IPS-15b (cell line): ENCODE results near the gene CD55.

Source experiments
- H3K27me3 ChIP-seq: one replicate; pipeline ENCODE4 v1.6.1; 2013; ENCODE audit warnings: low read length; ENCODE audit not compliant: control insufficient read depth, insufficient read depth
- H3K36me3 ChIP-seq: one replicate; pipeline ENCODE4 v1.6.1; 2013; ENCODE audit warnings: low read length; ENCODE audit not compliant: control insufficient read depth, insufficient read depth
- H3K4me1 ChIP-seq: one replicate; pipeline ENCODE4 v1.6.1; 2013; ENCODE audit warnings: mild to moderate bottlenecking, low read length; ENCODE audit not compliant: control insufficient read depth, insufficient read depth
- H3K4me3 ChIP-seq: one replicate; pipeline ENCODE4 v1.5.1; 2013; ENCODE audit warnings: low read depth, low read length
- H3K9ac ChIP-seq: one replicate; pipeline ENCODE4 v1.6.1; 2013; ENCODE audit warnings: low read depth, mild to moderate bottlenecking, low read length
- H3K9me3 ChIP-seq: one replicate; pipeline ENCODE4 v1.6.1; 2013; ENCODE audit warnings: mild to moderate bottlenecking, low read length; ENCODE audit not compliant: control insufficient read depth, insufficient read depth

The CD55 gene

GRCh38 chr1:207321079-207321789 lies at the start of gene CD55:
CD55 (plus strand) TSS chr1:207321678; CDS start chr1:207321766, 88 bp downstream.
- H3K4me3 ChIP-seq: peak within 1 kb of the TSS; percentile 82
- H3K9me3 ChIP-seq: no peaks in the 10 kb centered on the region
- H3K4me1 ChIP-seq: no peaks in the 10 kb centered on the region
- H3K27me3 ChIP-seq: no peaks in the 10 kb centered on the region
- H3K36me3 ChIP-seq: peaks cover 4% of the 10 kb centered on the region
- H3K9ac ChIP-seq: peak within 1 kb of the TSS; percentile 87

GRCh38 chr1:207274882-207275281 lies 46.6 kb upstream of the CD55 start:
- Histone ChIP-seq H3K36me3 (no peaks in the 10 kb centered on the region), H3K9ac (no peak overlapping the region), H3K4me1 (no peaks in the 10 kb centered on the region), H3K4me3 (no peak overlapping the region), H3K9me3 (no peaks in the 10 kb centered on the region), H3K27me3 (no peaks in the 10 kb centered on the region)

GRCh38 chr1:207276465-207276864 lies 45.0 kb upstream of the CD55 start:
- H3K27me3 ChIP-seq: no peaks in the 10 kb centered on the region
- no peaks in the 10 kb centered on the region for H3K9me3 ChIP-seq
- H3K36me3 ChIP-seq: no peaks in the 10 kb centered on the region
- no peak overlapping the region for H3K4me3 ChIP-seq
- H3K4me1 ChIP-seq: no peaks in the 10 kb centered on the region
- no peak overlapping the region for H3K9ac ChIP-seq

GRCh38 chr1:207277241-207277640 lies 44.2 kb upstream of the CD55 start:
- H3K36me3 ChIP-seq: no peaks in the 10 kb centered on the region
- H3K9me3 ChIP-seq: no peaks in the 10 kb centered on the region
- H3K9ac ChIP-seq: no peak overlapping the region
- no peaks in the 10 kb centered on the region for H3K27me3 ChIP-seq
- no peak overlapping the region for H3K4me3 ChIP-seq
- H3K4me1 ChIP-seq: no peaks in the 10 kb centered on the region

GRCh38 chr1:207279652-207280051 lies 41.8 kb upstream of the CD55 start:
- Histone ChIP-seq H3K4me1 (peaks cover 3% of the 10 kb centered on the region), H3K36me3 (no peaks in the 10 kb centered on the region), H3K27me3 (no peaks in the 10 kb centered on the region), H3K9me3 (no peaks in the 10 kb centered on the region), H3K4me3 (no peak overlapping the region), H3K9ac (no peak overlapping the region)

- Histone ChIP-seq H3K27me3 (no peaks in the 10 kb centered on the region), H3K9ac (no peak overlapping the region), H3K4me3 (no peak overlapping the region), H3K36me3 (no peaks in the 10 kb centered on the region), H3K9me3 (no peaks in the 10 kb centered on the region), H3K4me1 (peaks cover 3% of the 10 kb centered on the region)
Measured at GRCh38 chr1:207280706-207281105, 40.8 kb upstream of the CD55 start.

- Histone ChIP-seq H3K9ac (no peak overlapping the region), H3K36me3 (no peaks in the 10 kb centered on the region), H3K9me3 (no peaks in the 10 kb centered on the region), H3K4me1 (peaks cover 12% of the 10 kb centered on the region), H3K27me3 (no peaks in the 10 kb centered on the region), H3K4me3 (no peak overlapping the region)
Measured at GRCh38 chr1:207282058-207282457, 39.4 kb upstream of the CD55 start.

- Histone ChIP-seq H3K9ac (no peak overlapping the region), H3K4me3 (no peak overlapping the region), H3K27me3 (no peaks in the 10 kb centered on the region)
Measured at GRCh38 chr1:207282496-207283380, 38.7 kb upstream of the CD55 start.

GRCh38 chr1:207283421-207283820 lies 38.1 kb upstream of the CD55 start:
- no peak overlapping the region for H3K9ac ChIP-seq

More at GRCh38 chr1:207282496-207283380, 38.7 kb upstream of the CD55 start:
- Histone ChIP-seq H3K36me3 (no peaks in the 10 kb centered on the region), H3K9me3 (no peaks in the 10 kb centered on the region), H3K4me1 (peaks cover 18% of the 10 kb centered on the region)

GRCh38 chr1:207284209-207284897 lies 37.1 kb upstream of the CD55 start:
- Histone ChIP-seq H3K4me3 (no peak overlapping the region), H3K9me3 (no peaks in the 10 kb centered on the region), H3K4me1 (peaks cover 24% of the 10 kb centered on the region), H3K27me3 (no peaks in the 10 kb centered on the region), H3K36me3 (no peaks in the 10 kb centered on the region), H3K9ac (no peak overlapping the region)

More at GRCh38 chr1:207283421-207283820, 38.1 kb upstream of the CD55 start:
- H3K27me3 ChIP-seq: no peaks in the 10 kb centered on the region
- H3K4me3 ChIP-seq: no peak overlapping the region
- H3K36me3 ChIP-seq: no peaks in the 10 kb centered on the region
- no peaks in the 10 kb centered on the region for H3K9me3 ChIP-seq
- peaks cover 24% of the 10 kb centered on the region for H3K4me1 ChIP-seq

- peaks cover 17% of the 10 kb centered on the region for H3K9me3 ChIP-seq
- no peaks in the 10 kb centered on the region for H3K27me3 ChIP-seq
- no peak overlapping the region for H3K4me3 ChIP-seq
- H3K4me1 ChIP-seq: peaks cover 24% of the 10 kb centered on the region
- H3K36me3 ChIP-seq: no peaks in the 10 kb centered on the region
- no peak overlapping the region for H3K9ac ChIP-seq
Measured at GRCh38 chr1:207286786-207287468, 34.6 kb upstream of the CD55 start.
